ENCODE measurements around the gene TUBA1A. TPM values are rescaled to one million over a fixed set of nuclear protein-coding genes. Genes with fewer than 3 reads are reported as not detected.
A peak's percentile ranks its signal among the peaks of the same experiment; 100 is the strongest.
"Not testable (repeated sequence)": the region's sequence is repeated elsewhere in the genome, so short reads cannot be mapped to it uniquely, and the experiment has no call there.

TUBA1A gene
- polyA plus RNA-seq, 3 donors = 51.3 to 167 (median 154) TPM

- no peak overlapping the region for H3K27ac ChIP-seq (ENCODE audit: low read depth, low read length)
- 84 to 86% (median 85%) methylated on average over 1 of the region's 1 CpG for WGBS, 3 donors
Measured at GRCh38 chr12:49208146-49208545, 19.3 kb upstream of the TUBA1A start.

GRCh38 chr12:49206389-49206788, 17.5 kb upstream of the TUBA1A start:
- H3K27ac ChIP-seq (ENCODE audit: low read depth, low read length) = no peak overlapping the region

GRCh38 chr12:49201595-49202295, 12.9 kb upstream of the TUBA1A start:
- 25 to 52% (median 31%) methylated on average over 4 of the region's 4 CpGs for WGBS, 3 donors
- H3K27ac ChIP-seq (ENCODE audit: low read depth, low read length) = no peak overlapping the region

GRCh38 chr12:49200919-49201594, 12.2 kb upstream of the TUBA1A start:
- H3K27ac ChIP-seq (ENCODE audit: low read depth, low read length) = no peak overlapping the region
- 2 to 6% (median 3%) methylated on average over 4 of the region's 4 CpGs for WGBS, 3 donors

GRCh38 chr12:49198431-49199155, 9.7 kb upstream of the TUBA1A start:
- 61 to 72% (median 72%) methylated on average over 11 of the region's 11 CpGs for WGBS, 3 donors

GRCh38 chr12:49197256-49197655, 8.4 kb upstream of the TUBA1A start:
- H3K27ac ChIP-seq (ENCODE audit: low read depth, low read length) = no peak overlapping the region
- WGBS, 3 donors = 45 to 68% (median 57%) methylated on average over 5 of the region's 5 CpGs

More at GRCh38 chr12:49198431-49199155, 9.7 kb upstream of the TUBA1A start:
- H3K27ac ChIP-seq (ENCODE audit: low read depth, low read length) = no peak overlapping the region

GRCh38 chr12:49195736-49196135, 6.9 kb upstream of the TUBA1A start:
- 69 to 78% (median 75%) methylated on average over 3 of the region's 3 CpGs for WGBS, 3 donors
- H3K27ac ChIP-seq (ENCODE audit: low read depth, low read length) = no peak overlapping the region

GRCh38 chr12:49193746-49194145, 4.9 kb upstream of the TUBA1A start:
- 88 to 98% (median 95%) methylated on average over 4 of the region's 4 CpGs for WGBS, 3 donors
- H3K27ac ChIP-seq (ENCODE audit: low read depth, low read length) = not testable (repeated sequence)

- WGBS, 3 donors = 90 to 95% (median 93%) methylated on average over 6 of the region's 6 CpGs
- not testable (repeated sequence) for H3K27ac ChIP-seq (ENCODE audit: low read depth, low read length)
Measured at GRCh38 chr12:49191498-49191897, 2.6 kb upstream of the TUBA1A start.

- 70 to 95% (median 94%) methylated on average over 3 of the region's 3 CpGs for WGBS, 3 donors
- H3K27ac ChIP-seq (ENCODE audit: low read depth, low read length) = no peak overlapping the region
Measured at GRCh38 chr12:49190974-49191373, 2.1 kb upstream of the TUBA1A start.

GRCh38 chr12:49189731-49190716, 1.1 kb upstream of the TUBA1A start:
- H3K27ac ChIP-seq (ENCODE audit: low read depth, low read length) = no peak overlapping the region
- WGBS, 3 donors = 82 to 90% (median 88%) methylated on average over 12 of the region's 12 CpGs

GRCh38 chr12:49188201-49188915, 522 bp downstream of the TUBA1A start:
- WGBS, 3 donors = 0% methylated on average over 52 of the region's 52 CpGs
- peak overlapping the region; percentile 94 for H3K27ac ChIP-seq (ENCODE audit: low read depth, low read length)

GRCh38 chr12:49187184-49187583, 1.7 kb downstream of the TUBA1A start:
- 31 to 46% (median 33%) methylated on average over 5 of the region's 5 CpGs for WGBS, 3 donors
- H3K27ac ChIP-seq (ENCODE audit: low read depth, low read length) = no peak overlapping the region

GRCh38 chr12:49186307-49186706, 2.6 kb downstream of the TUBA1A start:
- 81 to 91% (median 85%) methylated on average over 10 to 11 of the region's 11 CpGs for WGBS, 3 donors
- H3K27ac ChIP-seq (ENCODE audit: low read depth, low read length) = not testable (repeated sequence)

- not testable (repeated sequence) for H3K27ac ChIP-seq (ENCODE audit: low read depth, low read length)
- 84 to 95% (median 86%) methylated on average over 1 of the region's 1 CpG for WGBS, 3 donors
Measured at GRCh38 chr12:49184697-49185096, 4.2 kb downstream of the TUBA1A start.

GRCh38 chr12:49183214-49183950, 5.5 kb downstream of the TUBA1A start:
- WGBS, 3 donors = 89 to 91% (median 91%) methylated on average over 15 of the region's 15 CpGs
- H3K27ac ChIP-seq (ENCODE audit: low read depth, low read length) = not testable (repeated sequence)

- H3K27ac ChIP-seq (ENCODE audit: low read depth, low read length) = no peak overlapping the region
- 74 to 92% (median 78%) methylated on average over 5 of the region's 5 CpGs for WGBS, 3 donors
Measured at GRCh38 chr12:49174218-49174617, 14.7 kb downstream of the TUBA1A start.
